ENCODE data around the gene DHRSX. TPM values are rescaled to one million over a fixed set of nuclear protein-coding genes. Genes with fewer than 3 reads are reported as not detected.
"Not testable (repeated sequence)": the region's sequence is repeated elsewhere in the genome, so short reads cannot be mapped to it uniquely, and the experiment has no call there.

The DHRSX gene
- total and polyA plus RNA-seq, 10 of the 15 experiments (the other 5 are each of a cell fraction or from before 2014, with no cell fraction given), result 1.7 to 39.5 (median 16.5) TPM

DNA sequence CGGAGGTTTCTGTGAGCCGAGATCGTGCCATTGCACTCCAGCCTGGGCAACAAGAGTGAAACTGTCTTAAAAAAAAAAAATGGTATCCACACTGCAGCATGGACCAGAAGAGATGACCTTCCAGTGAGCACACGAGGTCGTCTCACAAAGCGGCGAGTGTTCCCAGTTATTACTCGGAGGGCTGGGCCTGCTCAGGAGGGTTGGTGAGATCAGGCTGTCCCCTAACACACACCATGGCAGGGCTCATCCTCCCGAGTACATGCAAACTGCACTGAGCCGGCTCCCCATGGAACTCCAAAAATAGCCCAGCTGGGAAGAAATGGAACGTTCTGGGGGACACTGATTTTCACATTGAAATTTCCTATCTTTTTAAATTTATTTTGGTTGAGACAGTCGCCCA, 19.2 kb downstream of the DHRSX start:
- H3K27me3 ChIP-seq (replicated peaks in 1 of 2; ENCODE audit: control insufficient read depth in 2 of 2, insufficient read depth in 2 of 2, low read length in 1 of 2); FAIRE-seq; intact Hi-C loops (cut with micrococcal nuclease; ENCODE audit: unreplicated experiment); H2AFZ ChIP-seq (ENCODE audit: control insufficient read depth, low read depth, low read length); RAD21 ChIA-PET (ENCODE audit: unreplicated experiment); SMC1A ChIA-PET (ENCODE audit: uncharacterized antibody, unreplicated experiment); ATAC-seq; H3K9me3 ChIP-seq (replicated peaks; ENCODE audit: control insufficient read depth, insufficient read depth, low read length); H3K4me1 ChIP-seq (ENCODE audit: control insufficient read depth, insufficient read depth, low read length); POLR2A ChIA-PET; H4K20me1 ChIP-seq (ENCODE audit: control insufficient read depth, insufficient read depth); H3K9ac ChIP-seq (ENCODE audit: control insufficient read depth, insufficient read depth, low read length); H3K36me3 ChIP-seq (ENCODE audit: control insufficient read depth in 2 of 2, insufficient read depth in 2 of 2, low read length in 1 of 2); H3K79me2 ChIP-seq (ENCODE audit: control insufficient read depth, insufficient read depth, low read length); CTCF ChIA-PET; in situ Hi-C loops (cut with MboI); H3K27ac ChIP-seq (ENCODE audit: control insufficient read depth, insufficient read depth); BruUV-seq (replicated peaks); DNase-seq (ENCODE audit: low read depth, low spot score); H3K4me2 ChIP-seq (ENCODE audit: control insufficient read depth, insufficient read depth); H3K4me3 ChIP-seq: not testable (repeated sequence)
- WGBS (ENCODE audit: insufficient coverage, insufficient replicate concordance, low lambda C conversion rate, missing lambda C conversion rate), result 97% methylated on average over 10 of the region's 12 CpGs

DNA sequence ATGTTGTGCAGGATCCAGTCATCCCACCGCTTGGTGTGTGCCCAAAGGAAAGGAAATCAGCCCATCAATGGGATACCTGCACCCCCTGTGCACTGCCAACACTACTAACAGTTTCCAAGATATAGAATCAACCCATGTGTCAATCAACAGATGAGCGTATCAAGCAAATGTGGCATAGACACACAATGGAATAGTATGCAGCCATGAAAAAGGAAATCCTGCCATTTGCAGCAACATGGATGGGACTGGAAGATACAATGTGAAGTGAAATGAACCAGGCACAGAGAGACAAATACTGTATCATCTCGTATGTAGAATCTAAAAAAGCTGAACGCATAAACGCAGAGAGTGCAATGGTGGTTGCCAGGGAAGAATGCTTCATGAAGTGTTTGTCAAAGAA, 20.8 kb downstream of the DHRSX start:
- H3K4me3 ChIP-seq; H4K20me1 ChIP-seq (ENCODE audit: control insufficient read depth, insufficient read depth); BruUV-seq (replicated peaks); H3K4me1 ChIP-seq (ENCODE audit: control insufficient read depth, insufficient read depth, low read length); intact Hi-C loops (cut with micrococcal nuclease; ENCODE audit: unreplicated experiment); H3K27me3 ChIP-seq (replicated peaks in 1 of 2; ENCODE audit: control insufficient read depth in 2 of 2, insufficient read depth in 2 of 2, low read length in 1 of 2); DNase-seq (ENCODE audit: low read depth, low spot score); H3K9me3 ChIP-seq (replicated peaks; ENCODE audit: control insufficient read depth, insufficient read depth, low read length); H3K36me3 ChIP-seq (ENCODE audit: control insufficient read depth in 2 of 2, insufficient read depth in 2 of 2, low read length in 1 of 2); H2AFZ ChIP-seq (ENCODE audit: control insufficient read depth, low read depth, low read length); ATAC-seq; H3K4me2 ChIP-seq (ENCODE audit: control insufficient read depth, insufficient read depth); SMC1A ChIA-PET (ENCODE audit: uncharacterized antibody, unreplicated experiment); FAIRE-seq; H3K9ac ChIP-seq (ENCODE audit: control insufficient read depth, insufficient read depth, low read length); in situ Hi-C loops (cut with MboI); CTCF ChIA-PET; RAD21 ChIA-PET (ENCODE audit: unreplicated experiment); H3K79me2 ChIP-seq (ENCODE audit: control insufficient read depth, insufficient read depth, low read length); POLR2A ChIA-PET; H3K27ac ChIP-seq (ENCODE audit: control insufficient read depth, insufficient read depth): not testable (repeated sequence)
- 88% methylated on average over 5 of the region's 5 CpGs for WGBS (ENCODE audit: insufficient coverage, insufficient replicate concordance, low lambda C conversion rate, missing lambda C conversion rate)

DNA sequence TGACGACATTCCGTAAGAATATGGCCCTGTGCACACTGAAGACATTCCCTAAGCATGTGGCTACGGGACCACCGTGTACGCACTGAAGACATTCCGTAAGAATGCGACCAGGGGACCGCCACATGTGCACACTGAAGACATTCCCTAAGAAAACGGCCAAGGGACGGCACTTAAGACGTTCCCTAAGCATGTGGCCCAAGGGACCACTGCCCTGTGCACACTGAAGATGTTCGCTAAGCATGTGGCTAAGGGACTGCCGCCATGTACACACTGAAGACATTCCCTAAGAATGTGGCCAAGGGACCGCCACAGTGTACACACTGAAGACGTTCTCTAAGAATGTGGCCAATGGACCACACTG, 21.4 kb downstream of the DHRSX start:
- Histone ChIP-seq H3K4me2 (ENCODE audit: control insufficient read depth, insufficient read depth) (no peak overlapping the region), H3K9me3 (replicated peaks; ENCODE audit: control insufficient read depth, insufficient read depth, low read length) (no peaks in the 10 kb centered on the region), H2AFZ (ENCODE audit: control insufficient read depth, low read depth, low read length) (no peak overlapping the region), H3K79me2 (ENCODE audit: control insufficient read depth, insufficient read depth, low read length) (no peaks in the 10 kb centered on the region; the same call in none of the 2 replicates), H4K20me1 (ENCODE audit: control insufficient read depth, insufficient read depth) (no peaks in the 10 kb centered on the region), H3K4me3 (no peak overlapping the region), H3K27ac (ENCODE audit: control insufficient read depth, insufficient read depth) (no peak overlapping the region), H3K36me3 (ENCODE audit: control insufficient read depth in 2 of 2, insufficient read depth in 2 of 2, low read length in 1 of 2) (peaks cover 0 to 2% of the 10 kb centered on the region in 2 experiments; a peak in 2 of 4 replicates), H3K27me3 (replicated peaks in 1 of 2; ENCODE audit: control insufficient read depth in 2 of 2, insufficient read depth in 2 of 2, low read length in 1 of 2) (no peaks in the 10 kb centered on the region), H3K4me1 (ENCODE audit: control insufficient read depth, insufficient read depth, low read length) (no peaks in the 10 kb centered on the region), H3K9ac (ENCODE audit: control insufficient read depth, insufficient read depth, low read length) (no peak overlapping the region)
- SMC1A ChIA-PET (ENCODE audit: uncharacterized antibody, unreplicated experiment), result no interaction called here
- intact Hi-C loops (cut with micrococcal nuclease; ENCODE audit: unreplicated experiment) (no loop called here), in situ Hi-C loops (cut with MboI) (no loop called here)
- no peak for ATAC-seq
- RAD21 ChIA-PET (ENCODE audit: unreplicated experiment), result no interaction called here
- 99% methylated on average over 15 of the region's 15 CpGs for WGBS (ENCODE audit: insufficient coverage, insufficient replicate concordance, low lambda C conversion rate, missing lambda C conversion rate)
- POLR2A ChIA-PET, result no interaction called here
- no peak for FAIRE-seq
- CTCF ChIA-PET, result no interaction called here
- BruUV-seq (replicated peaks), result no TSS peak
- no peak for DNase-seq (ENCODE audit: low read depth, low spot score)
- TF ChIP-seq PAX5 (IDR thresholded peaks at IDR 0.05; ENCODE audit: borderline replicate concordance, low read depth, low read length) (no peak), SPI1 (IDR thresholded peaks at IDR 0.05; ENCODE audit: borderline replicate concordance, insufficient read depth, low read depth, low read length) (no peak), EGR1 (IDR thresholded peaks at IDR 0.05; ENCODE audit: borderline replicate concordance in 1 of 2, low read depth in 2 of 2, low read length in 2 of 2) (no peak), RFX5 (IDR thresholded peaks at IDR 0.05; ENCODE audit: low read depth, low read length) (no peak), RCOR1 (conservative IDR thresholded peaks at IDR 0.05; ENCODE audit: low read depth, low read length) (no peak), CREM (IDR thresholded peaks at IDR 0.05; ENCODE audit: low read depth) (no peak), CBFB (IDR thresholded peaks at IDR 0.05; ENCODE audit: low read depth) (no peak), POLR2AphosphoS2 (IDR thresholded peaks at IDR 0.05; ENCODE audit: low read depth, low read length) (no peak)
- TF ChIP-seq, protein P1, sequence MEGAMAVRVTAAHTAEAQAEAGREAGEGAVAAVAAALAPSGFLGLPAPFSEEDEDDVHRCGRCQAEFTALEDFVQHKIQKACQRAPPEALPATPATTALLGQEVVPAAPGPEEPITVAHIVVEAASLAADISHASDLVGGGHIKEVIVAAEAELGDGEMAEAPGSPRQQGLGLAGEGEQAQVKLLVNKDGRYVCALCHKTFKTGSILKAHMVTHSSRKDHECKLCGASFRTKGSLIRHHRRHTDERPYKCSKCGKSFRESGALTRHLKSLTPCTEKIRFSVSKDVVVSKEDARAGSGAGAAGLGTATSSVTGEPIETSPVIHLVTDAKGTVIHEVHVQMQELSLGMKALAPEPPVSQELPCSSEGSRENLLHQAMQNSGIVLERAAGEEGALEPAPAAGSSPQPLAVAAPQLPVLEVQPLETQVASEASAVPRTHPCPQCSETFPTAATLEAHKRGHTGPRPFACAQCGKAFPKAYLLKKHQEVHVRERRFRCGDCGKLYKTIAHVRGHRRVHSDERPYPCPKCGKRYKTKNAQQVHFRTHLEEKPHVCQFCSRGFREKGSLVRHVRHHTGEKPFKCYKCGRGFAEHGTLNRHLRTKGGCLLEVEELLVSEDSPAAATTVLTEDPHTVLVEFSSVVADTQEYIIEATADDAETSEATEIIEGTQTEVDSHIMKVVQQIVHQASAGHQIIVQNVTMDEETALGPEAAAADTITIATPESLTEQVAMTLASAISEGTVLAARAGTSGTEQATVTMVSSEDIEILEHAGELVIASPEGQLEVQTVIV (IDR thresholded peaks at IDR 0.05; ENCODE audit: borderline replicate concordance, partially characterized antibody), result no peak
